GM21723 (cell line): ENCODE data around the gene IYD.
"Not testable (repeated sequence)": the region's sequence is repeated elsewhere in the genome, so short reads cannot be mapped to it uniquely, and the experiment has no call there.

ENCODE experiments used
- ATAC-seq: cut with Tn5 transposase; IDR thresholded peaks from one replicate; pipeline ENCODE4 v1.9.1; 2021; ENCODE audit warnings: mild to moderate bottlenecking, moderate library complexity; ENCODE audit not compliant: unreplicated experiment

The IYD gene

DNA sequence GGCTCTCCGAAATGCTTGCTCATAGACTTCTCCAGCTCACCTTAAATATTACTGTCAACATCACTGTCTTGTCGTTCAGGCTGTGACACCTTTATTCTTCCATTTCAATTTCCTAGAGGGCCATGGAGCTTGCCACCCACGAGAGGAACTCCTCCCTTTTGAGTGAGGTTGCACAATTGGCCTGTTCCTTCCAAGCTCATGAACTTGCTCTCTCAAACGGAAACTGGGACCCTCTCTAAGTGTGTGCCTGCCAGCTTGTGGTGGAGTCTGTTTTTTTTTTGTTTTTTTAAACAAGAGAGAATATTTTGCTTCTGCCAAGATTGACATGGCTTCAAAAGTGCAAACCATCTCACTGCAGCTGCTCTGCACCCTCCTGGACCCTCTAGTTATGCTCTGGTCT is 19.3 kb upstream of the IYD start:
- no peak for ATAC-seq

DNA sequence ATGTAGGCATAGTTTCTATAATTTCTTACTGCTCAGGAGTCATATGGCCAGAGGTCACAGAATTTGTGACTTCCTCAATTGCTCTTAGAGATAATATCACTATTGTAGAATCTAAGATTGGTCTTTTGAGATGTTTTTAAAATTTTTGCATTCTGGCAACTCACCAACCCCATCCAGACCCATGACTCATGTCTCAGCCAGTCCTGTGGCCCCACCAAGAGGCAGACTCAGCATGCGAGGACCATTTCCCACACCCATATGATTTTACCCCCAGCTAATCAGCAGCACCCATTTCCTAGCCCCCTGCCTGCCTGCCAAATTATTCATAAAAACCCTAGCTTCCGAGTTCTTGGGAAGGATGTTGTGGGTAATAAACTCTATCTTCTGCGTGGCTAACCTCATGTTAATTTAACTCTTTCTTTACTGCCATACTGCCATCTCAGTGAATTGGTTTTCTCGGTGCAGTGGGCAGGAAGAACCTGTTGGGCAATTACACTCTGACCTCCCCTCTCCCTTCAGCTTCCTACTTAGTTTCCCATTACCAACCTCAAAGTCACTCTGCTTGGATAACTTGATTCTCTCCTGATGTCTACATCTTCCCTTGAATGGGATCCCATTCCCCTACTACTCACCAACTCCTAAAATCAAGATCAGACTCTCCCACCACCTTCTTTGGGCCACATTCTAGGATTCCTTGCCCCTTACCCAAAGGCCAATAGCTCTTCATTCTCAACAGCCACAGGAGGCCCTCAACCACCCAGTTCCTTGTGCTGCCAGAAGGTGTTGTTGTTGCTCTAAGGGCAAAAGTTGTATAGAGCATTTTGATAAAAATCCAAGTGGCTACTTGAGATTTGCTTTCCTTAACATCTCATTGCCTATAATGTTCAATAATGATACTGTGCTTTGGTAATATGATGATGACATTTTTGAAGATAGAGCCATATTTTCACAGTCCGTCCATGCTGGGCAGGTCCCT is 16.2 kb upstream of the IYD start:
- ATAC-seq = no peak

DNA sequence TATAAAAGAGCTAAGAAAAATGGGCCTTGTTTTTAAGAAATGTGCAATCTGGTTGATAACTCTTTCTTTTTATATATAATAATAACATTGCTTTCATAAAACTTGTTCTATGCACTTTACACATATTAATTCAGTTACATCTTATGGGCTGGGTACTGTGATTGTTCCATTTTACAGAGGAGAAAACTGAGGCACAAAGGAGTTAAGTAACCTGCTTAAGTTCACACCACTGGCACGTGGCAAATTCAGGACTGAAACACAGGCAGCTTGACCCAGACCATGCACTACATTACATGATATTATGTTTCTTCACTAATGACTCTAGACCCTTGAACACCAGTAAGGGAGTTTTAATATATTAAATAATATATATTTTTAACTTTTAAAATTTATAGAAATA is 15.4 kb upstream of the IYD start:
- ATAC-seq = no peak

DNA sequence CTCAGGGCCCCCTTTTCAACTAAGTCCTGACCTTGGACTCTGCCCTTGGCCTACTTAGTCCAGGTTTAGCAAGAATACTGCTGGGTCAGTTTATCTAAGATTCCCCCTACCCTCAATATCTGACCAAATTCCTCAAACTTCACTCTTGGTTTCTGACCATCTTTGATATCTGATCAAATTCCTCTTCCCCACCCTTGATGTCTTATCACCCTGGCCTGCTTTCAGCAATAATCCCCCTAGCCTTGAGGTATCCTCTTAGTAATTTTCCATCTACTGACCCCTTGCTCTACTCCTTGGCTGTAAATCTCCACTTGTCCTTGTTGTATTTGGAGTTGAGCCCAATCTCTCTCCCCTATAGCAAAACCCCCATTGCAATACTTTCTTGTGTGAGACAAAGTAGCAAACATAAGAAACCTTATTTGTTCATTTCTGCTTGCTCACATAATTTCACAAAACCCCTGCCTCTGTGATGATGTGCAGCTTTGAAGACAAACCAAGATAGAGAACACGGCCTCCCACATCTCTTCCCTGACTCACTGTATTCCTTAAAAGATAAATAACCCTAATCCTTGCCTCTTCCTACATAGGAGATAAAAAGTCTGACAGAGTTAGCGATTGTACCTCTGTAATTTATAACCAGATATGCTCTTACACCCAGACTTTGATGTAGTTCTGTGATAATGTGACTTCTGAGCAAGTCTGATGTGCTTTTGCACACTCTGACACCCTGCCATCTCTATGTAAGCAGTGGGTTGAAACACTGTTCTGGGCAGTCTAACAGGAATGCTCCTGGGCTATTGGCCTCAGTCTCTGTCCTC is 13.8 kb upstream of the IYD start:
- no peak for ATAC-seq

DNA sequence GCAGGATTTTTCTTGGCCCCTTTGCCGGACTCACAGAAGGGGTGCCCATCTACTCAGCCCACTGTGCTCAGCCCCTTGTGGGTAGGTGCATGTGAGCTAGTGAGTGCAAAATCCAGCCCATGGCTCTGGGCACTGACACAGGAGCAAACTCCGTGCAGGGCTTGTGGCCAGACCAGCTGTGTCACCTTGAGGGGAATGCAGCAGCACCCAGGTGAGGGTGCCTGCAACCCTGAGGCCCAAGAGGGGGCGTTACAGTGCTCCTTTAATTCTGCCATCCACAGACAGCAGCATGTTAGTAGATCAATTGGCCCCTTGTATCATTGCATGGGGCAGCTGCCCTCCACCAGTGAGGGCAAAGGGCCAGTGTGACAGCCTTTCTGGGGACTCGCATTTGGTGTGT is 12.9 kb upstream of the IYD start:
- ATAC-seq = no peak

DNA sequence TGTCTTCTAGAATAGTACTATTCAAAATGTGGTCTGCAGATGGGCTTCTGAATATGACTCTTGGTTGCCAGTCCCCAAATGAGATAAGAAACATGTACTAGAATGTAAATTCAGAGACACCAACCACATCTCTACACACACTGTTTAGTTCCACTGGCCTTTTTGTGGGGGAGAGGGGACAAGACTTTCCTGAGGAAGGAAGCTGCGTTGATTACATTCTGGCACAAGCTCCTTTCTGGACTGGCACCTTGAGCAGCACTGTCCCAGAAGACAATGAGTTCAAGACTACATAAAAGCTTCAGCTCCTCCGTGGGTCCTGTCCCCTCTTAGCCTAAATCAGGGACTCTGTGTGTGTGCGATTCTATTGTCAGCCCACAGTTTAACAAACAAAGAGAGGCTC is 6.9 kb upstream of the IYD start:
- no peak for ATAC-seq

DNA sequence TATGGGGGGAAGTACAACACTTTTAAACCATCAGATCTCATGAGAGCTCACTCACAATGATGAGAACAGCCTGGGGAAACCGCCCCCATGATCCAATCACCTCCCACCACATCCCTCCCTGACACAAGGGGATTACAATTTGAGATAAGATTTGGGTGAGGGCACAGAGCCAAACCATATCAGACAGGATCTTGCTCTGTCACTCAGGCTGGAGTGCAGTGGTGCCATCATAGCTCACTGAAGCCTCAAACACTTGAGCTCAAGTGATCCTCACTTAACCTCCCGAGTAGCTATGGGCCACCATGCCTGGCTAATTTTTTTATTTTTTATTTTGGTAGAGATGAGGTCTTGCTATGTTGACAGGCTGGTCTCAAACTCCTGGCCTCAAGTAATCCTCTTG is 5.1 kb upstream of the IYD start:
- ATAC-seq = no peak

DNA sequence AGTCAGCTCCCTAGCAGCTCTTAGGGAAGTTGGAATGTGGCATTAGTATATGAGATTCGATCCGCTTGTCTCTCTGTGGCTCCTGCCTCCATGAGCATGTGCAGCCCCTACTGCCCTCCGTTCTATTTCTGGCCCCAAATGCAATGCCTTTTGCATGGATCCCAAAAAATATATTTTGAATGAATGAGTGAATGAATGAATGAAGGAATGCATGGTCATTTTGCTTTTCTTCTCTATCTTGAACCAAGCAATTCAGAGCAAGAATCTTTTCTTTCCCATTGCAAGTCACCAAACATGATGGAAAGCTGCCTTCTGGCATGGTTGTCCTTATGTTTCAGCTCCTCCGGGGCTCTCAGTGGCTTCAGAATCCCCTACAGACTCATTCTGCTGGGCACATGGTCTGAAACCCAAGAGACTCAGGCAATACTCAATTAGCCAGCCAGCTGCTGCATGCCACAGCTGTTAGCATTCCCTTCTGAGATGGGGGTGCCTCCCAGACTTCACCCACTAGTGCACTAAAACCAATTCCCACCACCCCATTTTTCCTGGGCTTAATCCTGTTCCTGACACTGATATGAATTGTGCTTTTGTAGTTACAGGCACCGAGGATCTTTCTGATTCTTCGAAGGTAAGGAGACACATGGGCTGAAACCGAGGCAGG is 2.6 kb upstream of the IYD start:
- no peak for ATAC-seq

DNA sequence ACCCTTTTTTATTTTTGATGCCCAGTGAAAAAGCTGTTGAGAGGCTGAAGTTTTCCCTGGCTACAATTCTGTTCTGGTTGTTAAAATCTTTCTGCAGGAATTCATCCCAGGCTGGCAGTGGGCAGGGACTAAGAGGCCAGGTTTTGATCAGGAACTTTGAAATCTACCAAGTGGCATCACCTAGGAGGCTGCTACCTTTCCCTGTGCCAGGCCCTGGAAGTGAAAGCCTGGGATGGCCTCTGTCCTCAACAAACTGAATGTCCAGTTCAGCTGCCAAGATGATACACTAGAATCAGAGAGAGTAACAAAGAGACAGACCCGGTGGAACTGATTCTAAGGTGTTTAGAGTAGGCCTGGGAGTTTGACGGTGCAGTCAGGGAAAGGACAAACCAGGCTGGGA is 596 bp downstream of the IYD start:
- no peak for ATAC-seq

DNA sequence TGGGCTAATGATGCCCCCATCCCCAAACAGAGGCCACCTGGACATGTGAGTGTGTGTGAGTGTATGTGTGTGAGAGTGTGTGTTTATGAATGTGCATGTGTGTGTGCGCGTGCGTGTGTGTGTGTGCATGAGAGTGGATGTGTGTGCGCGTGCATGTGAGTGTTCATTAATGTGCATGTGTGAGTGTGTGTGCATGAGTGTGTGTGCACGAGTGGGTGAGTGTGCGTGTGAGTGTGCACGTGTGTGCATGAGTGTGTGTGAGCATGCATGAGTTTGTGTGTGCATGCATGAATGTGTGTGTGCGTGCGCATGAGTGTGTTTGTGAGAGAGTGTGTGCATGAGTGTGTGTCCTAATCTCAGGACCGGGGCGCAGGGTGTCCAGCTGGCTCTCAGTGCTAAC is 1.3 kb downstream of the IYD start:
- no peak for ATAC-seq

DNA sequence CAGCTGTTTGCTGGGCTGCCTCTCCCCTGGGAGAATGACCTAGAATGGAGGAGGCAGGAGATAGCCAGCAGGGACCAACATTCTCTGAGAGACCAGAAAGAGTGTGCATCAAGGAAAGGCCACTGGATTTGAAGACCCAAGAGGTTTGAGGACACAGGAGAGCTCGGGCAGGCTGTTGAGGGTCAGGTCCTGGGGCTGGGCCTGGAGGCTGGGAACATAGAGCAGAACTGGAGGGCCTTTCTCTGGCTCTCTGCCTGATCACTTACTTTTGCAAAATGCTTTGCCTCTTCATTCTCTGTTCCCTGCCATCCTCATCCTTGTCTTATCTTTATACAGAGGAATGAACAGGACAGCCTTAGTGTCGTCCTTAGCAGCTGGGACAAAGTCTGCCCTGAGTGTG is 2.5 kb downstream of the IYD start:
- no peak for ATAC-seq

DNA sequence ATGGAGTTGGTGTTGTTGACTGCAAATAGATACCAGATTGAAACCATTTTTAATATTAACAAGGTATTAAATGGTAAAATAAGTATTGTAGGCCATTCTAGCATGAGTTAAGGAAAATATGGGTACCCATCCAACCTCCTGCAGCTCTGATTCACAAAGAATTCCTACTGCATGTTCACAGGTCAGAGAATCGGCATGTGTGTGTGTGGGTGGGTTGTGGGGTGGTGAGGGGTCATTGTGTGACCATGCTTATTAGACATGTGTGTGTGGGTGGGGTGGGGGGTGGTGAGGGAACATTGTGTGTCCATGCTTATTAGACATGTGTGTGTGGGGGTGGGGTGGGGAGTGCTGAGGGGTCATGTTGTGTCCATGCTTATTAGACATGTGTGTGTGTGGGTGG is 3.2 kb downstream of the IYD start:
- no peak for ATAC-seq

DNA sequence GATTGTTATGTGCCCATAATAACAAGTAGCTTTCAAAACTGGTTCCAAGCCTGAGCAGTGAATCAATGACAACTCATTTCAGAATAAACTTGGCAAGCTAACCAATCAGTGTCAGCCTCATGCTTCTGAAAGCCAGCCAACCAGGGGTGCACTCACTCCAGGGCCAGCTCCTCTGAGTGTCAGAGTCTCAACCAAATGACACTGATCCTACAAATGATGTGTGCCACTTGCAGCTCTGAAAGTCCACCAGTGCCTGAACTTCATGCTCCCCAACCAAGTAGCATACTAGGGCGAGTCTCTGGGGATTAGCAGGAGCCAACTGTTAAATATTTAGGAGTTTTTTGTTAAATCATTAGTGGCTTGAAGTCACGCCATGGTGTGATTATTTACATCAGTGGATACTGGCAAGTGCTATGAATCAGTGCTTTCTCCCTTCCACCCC is 4.5 kb downstream of the IYD start:
- no peak for ATAC-seq

DNA sequence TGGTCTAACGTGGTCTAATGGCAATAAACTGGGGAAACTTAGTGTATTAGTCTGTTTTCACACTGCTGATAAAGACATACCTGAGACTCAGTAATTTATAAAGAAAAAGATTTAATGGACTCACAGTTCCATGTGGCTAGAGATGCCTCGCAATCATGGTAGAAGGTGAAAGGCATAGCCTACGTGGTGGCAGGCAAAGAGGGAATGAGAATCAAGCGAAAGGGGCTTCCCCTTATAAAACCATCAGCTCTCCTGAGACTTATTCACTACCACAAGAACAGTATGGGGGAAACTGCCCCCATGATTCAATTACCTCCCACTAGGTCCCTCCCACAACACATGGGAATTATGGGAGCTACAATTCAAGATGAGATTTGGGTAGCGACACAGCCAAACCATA is 5.5 kb downstream of the IYD start:
- not testable (repeated sequence) for ATAC-seq

DNA sequence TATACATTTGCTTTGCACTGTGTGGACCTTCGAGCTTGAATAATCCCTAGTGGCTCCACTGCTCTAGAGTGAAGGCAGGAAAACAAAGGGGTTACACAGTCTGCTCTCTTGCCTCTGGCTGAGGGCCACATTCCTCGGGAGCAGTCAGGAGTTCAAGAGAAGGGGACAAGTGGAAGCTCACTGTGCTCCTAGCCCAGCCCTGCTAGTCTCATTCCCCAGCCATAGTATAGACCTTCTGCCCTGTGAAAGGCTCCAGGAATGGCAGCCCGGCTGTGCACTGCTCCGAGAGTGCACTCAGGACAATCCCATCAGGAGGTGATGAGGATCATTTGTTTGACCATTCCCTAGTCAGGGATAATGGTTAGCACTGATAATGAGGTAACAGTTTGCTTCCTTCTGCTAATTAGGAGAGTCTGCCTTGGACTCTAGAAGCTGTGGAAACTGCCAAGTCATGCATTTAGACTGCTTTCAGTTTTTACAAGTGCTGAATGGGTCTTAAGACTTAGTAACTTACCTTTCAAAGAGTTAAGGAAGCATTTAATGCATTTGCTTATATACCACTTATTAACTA is 8.5 kb downstream of the IYD start:
- ATAC-seq = no peak

DNA sequence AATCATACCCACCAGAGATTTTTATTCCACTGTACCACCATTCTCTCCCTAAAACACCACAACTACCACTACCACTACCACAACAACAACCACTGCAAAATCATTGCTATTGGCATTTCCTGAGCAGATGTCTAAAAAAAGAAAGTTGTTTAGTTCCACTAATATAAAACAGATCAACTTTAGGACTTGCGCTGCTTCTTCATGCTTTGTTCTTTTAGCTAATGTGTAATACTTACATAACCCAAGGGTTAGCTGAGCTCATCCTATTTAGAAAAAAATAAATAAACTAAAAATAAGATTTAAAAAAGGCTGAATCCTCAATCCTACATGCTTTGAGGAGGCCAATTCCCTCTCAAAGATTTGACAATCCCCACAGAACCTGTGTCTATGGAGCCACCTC is 11.4 kb downstream of the IYD start:
- ATAC-seq = no peak

DNA sequence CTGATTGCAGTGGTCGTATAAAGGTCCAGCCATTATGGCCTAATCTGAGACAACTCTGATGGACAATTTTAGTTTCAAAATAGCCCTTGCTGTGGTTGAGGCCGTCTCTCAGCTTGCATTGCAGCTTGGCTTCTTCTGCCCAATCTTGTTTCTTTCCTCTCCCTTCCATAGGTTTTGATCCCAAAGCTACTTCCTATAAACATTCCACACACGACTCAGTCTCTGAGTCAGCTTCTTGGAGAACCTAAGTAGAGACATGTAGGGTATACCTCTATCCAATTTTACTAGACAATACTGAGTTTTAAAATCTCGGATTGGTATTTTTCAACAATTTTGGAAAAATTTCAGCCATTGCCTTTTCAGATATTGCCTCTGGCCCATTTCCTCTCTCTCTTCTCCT is 13.4 kb downstream of the IYD start:
- ATAC-seq = no peak

DNA sequence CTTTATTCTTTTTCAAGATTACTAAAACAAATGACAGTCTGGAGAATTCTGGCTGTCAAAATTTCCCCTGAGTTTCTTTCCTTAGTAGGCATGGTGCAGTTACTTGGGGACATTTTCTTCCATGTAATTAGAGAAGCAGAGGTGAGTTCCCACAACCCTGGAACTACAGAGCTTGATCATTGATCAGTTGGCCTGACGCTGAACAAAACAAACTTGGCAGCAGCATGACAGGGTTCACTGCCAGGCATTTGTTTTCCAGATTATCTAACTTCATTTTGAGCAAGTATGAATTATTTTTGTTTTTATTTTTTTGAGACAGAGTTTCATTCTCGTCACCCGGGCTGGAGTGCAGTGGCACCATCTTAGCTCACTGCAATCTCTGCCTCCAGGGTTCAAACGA is 22.6 kb downstream of the IYD start:
- ATAC-seq = no peak

DNA sequence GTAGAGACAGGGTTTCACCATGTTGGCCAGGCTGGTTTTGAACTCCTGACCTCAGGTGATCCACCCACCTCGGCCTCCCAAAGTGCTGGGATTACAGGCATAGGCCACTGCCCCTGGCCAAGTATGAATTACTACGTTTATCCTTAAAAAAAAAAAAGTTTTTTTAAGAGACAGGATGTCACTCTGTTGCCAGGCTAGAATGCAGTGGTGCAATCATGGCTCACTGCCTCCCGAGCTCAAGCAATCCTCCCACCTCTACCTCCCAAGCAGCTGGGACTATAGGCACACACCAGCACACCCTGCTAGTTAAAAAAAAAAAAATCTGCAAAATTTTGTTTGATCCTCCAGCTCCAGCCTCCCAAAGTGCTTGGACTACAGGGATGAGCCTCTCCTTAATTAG is 23.1 kb downstream of the IYD start:
- no peak for ATAC-seq

DNA sequence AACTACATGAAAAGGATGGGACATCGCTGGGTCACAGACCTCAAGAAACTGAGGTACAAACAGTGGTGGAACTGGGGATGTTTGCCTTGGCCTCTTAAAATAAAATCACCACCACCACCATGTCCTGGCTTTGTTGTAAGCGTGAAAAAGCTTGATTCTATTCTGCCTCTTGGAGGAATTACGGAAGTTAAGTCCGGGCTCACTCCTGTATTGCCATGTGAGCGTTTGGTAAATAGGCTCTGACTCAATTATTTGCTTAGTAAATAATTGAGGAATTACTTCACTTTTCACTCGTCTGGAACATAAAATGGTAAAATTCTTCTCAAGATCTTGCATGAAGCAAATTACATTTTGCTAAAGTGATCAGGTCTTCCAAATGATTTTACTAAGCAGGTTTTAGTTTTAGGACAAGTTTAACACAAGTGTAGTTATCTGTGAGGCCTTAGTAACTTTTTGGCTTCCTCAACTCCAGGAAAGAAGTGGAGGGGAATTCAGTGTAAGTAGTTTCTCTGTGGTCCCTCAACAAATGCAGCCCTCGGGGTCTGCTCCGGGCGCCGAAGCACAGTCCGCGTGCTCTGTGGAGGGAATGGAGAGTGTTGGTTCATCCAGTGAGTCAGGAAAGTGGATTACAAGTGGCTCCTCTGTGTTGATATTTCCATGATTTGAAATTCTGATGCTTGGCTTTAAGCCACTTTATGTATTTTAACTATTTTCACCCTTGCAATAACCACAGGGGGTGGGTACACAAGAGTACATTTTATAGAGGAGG is 23.8 kb downstream of the IYD start:
- ATAC-seq = no peak
